ENCODE results near the gene RAB3B. TPM values are rescaled to one million over a fixed set of nuclear protein-coding genes. Genes with fewer than 3 reads are reported as not detected.

RAB3B gene
- total and polyA plus RNA-seq, 9 of the 15 experiments (the other 6 are each of a cell fraction or from before 2014, with no cell fraction given): 0.07 to 0.47 (median 0.27) TPM

DNA sequence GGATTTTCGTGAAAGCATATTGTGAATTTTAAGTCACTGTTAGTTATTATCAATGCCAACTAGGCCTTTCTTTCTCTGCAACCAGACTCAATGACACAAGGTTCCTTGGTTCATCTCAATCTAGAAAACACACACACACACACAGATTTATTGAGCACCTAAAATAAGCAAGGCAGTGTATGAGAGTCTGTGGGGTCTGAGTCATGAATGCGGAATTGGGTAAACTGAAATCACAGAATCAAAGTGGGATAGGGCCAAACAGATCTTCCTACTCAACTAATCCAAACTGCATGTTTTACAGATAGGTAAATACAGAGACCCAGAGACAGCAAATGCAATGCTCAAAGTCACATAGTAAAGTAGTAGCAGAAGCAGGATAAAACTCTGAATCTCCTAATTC is 63.5 kb downstream of the RAB3B start:
- BruUV-seq (replicated peaks): no TSS peak
- no peak for FAIRE-seq
- Histone ChIP-seq H3K79me2 (ENCODE audit: control insufficient read depth, insufficient read depth, low read length) (no peaks in the 10 kb centered on the region), H2AFZ (ENCODE audit: low read depth, low read length) (no peak overlapping the region), H3K9me1 (ENCODE audit: control insufficient read depth, insufficient read depth, low read length) (no peaks in the 10 kb centered on the region), H3K4me3 (no peak overlapping the region), H3K36me3 (ENCODE audit: control insufficient read depth, insufficient read depth, low read length) (no peaks in the 10 kb centered on the region), H3K4me2 (ENCODE audit: insufficient read depth, low read length) (no peak overlapping the region), H3K4me1 (replicated peaks in 1 of 2; ENCODE audit: control insufficient read depth in 2 of 2, insufficient read depth in 2 of 2, low read length in 2 of 2) (no peaks in the 10 kb centered on the region), H3K9ac (ENCODE audit: insufficient read depth in 1 of 2, low read depth in 2 of 2, low read length in 2 of 2) (no peak overlapping the region), H3K27me3 (ENCODE audit: control insufficient read depth in 2 of 2, insufficient read depth in 2 of 2, low read length in 2 of 2) (peaks cover 13 to 31% of the 10 kb centered on the region in 2 experiments), H4K20me1 (replicated peaks; ENCODE audit: control insufficient read depth, insufficient read depth, low read length) (peaks cover 5% of the 10 kb centered on the region; the same call in 1 of the 2 replicates), H3K9me3 (replicated peaks; ENCODE audit: control insufficient read depth, insufficient read depth, low read depth, low read length) (no peaks in the 10 kb centered on the region), H3K27ac (ENCODE audit: extremely low read depth, low read depth, low read length) (no peak overlapping the region)
- intact Hi-C loops (cut with micrococcal nuclease) (no loop called here), in situ Hi-C loops (cut with MboI) (no loop called here)
- CTCF ChIA-PET (ENCODE audit: low intra/inter-chr PET ratio): no interaction called here
- TF ChIP-seq MBD2 (IDR thresholded peaks at IDR 0.05; ENCODE audit: borderline replicate concordance, low read depth) (no peak), ZFP36 (IDR thresholded peaks at IDR 0.05; ENCODE audit: low read depth, low read length, partially characterized antibody) (no peak), RAD21 (CRISPR knock-in tag; conservative IDR thresholded peaks at IDR 0.05 in 1 of 2, IDR thresholded peaks at IDR 0.05 in 1 of 2) (no peak), TCFL5 (CRISPR knock-in tag; conservative IDR thresholded peaks at IDR 0.05) (no peak), SREBF2 (CRISPR knock-in tag; IDR thresholded peaks at IDR 0.05) (no peak), ZNF41 (CRISPR knock-in tag; conservative IDR thresholded peaks at IDR 0.05) (no peak), TAF1 (IDR thresholded peaks at IDR 0.05; ENCODE audit: control insufficient read depth, extremely low read depth, insufficient read depth, low read length, severe bottlenecking) (no peak), ZNF830 (CRISPR knock-in tag; IDR thresholded peaks at IDR 0.05) (no peak), ZKSCAN8 (CRISPR knock-in tag; IDR thresholded peaks at IDR 0.05) (no peak)
- TF ChIP-seq, protein P1, sequence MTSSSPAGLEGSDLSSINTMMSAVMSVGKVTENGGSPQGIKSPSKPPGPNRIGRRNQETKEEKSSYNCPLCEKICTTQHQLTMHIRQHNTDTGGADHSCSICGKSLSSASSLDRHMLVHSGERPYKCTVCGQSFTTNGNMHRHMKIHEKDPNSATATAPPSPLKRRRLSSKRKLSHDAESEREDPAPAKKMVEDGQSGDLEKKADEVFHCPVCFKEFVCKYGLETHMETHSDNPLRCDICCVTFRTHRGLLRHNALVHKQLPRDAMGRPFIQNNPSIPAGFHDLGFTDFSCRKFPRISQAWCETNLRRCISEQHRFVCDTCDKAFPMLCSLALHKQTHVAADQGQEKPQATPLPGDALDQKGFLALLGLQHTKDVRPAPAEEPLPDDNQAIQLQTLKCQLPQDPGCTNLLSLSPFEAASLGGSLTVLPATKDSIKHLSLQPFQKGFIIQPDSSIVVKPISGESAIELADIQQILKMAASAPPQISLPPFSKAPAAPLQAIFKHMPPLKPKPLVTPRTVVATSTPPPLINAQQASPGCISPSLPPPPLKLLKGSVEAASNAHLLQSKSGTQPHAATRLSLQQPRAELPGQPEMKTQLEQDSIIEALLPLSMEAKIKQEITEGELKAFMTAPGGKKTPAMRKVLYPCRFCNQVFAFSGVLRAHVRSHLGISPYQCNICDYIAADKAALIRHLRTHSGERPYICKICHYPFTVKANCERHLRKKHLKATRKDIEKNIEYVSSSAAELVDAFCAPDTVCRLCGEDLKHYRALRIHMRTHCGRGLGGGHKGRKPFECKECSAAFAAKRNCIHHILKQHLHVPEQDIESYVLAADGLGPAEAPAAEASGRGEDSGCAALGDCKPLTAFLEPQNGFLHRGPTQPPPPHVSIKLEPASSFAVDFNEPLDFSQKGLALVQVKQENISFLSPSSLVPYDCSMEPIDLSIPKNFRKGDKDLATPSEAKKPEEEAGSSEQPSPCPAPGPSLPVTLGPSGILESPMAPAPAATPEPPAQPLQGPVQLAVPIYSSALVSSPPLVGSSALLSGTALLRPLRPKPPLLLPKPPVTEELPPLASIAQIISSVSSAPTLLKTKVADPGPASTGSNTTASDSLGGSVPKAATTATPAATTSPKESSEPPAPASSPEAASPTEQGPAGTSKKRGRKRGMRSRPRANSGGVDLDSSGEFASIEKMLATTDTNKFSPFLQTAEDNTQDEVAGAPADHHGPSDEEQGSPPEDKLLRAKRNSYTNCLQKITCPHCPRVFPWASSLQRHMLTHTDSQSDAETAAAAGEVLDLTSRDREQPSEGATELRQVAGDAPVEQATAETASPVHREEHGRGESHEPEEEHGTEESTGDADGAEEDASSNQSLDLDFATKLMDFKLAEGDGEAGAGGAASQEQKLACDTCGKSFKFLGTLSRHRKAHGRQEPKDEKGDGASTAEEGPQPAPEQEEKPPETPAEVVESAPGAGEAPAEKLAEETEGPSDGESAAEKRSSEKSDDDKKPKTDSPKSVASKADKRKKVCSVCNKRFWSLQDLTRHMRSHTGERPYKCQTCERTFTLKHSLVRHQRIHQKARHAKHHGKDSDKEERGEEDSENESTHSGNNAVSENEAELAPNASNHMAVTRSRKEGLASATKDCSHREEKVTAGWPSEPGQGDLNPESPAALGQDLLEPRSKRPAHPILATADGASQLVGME (CRISPR knock-in tag; IDR thresholded peaks at IDR 0.05): no peak
- TF ChIP-seq, protein P2, sequence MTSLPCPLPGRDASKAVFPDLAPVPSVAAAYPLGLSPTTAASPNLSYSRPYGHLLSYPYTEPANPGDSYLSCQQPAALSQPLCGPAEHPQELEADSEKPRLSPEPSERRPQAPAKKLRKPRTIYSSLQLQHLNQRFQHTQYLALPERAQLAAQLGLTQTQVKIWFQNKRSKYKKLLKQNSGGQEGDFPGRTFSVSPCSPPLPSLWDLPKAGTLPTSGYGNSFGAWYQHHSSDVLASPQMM (CRISPR knock-in tag; IDR thresholded peaks at IDR 0.05): no peak
- ATAC-seq: no peak
- WGBS (ENCODE audit: insufficient coverage, low coverage, missing lambda C conversion rate): 0% methylated on average over 2 of the region's 2 CpGs
- no peak for DNase-seq (ENCODE audit: extremely low read depth in 1 of 4, low spot score in 3 of 4)
- POLR2A ChIA-PET: no interaction called here
